HepG2 (cell line): Measurements from ENCODE around the gene TNFSF12. TPM values are rescaled to one million over a fixed set of nuclear protein-coding genes. Genes with fewer than 3 reads are reported as not detected.

Experiments
- ATF3 ChIP-seq: sonication (generic); formaldehyde crosslinking; IDR thresholded peaks from 2 replicates; pipeline ENCODE4 v1.4.0; 2020; ENCODE audit warnings: missing genetic modification reagents
- MBD4 ChIP-seq: IDR thresholded peaks from 2 replicates; pipeline ENCODE4 v1.6.1; 2012; ENCODE audit warnings: low read length, inconsistent platforms, borderline replicate concordance
- MXD1 ChIP-seq: sonication (generic); formaldehyde crosslinking; IDR thresholded peaks from 2 replicates; pipeline ENCODE4 v1.4.0; 2020; ENCODE audit warnings: mild to moderate bottlenecking, missing genetic modification reagents
- PHF5A ChIP-seq: IDR thresholded peaks from one replicate; pipeline ENCODE4 v1.6.1; 2018; ENCODE audit warnings: low read depth, missing genetic modification reagents; ENCODE audit not compliant: unreplicated experiment
- SETDB1 ChIP-seq: sonication (generic); formaldehyde crosslinking; IDR thresholded peaks from 2 replicates; pipeline ENCODE4 v1.5.1; 2020; ENCODE audit warnings: missing genetic modification reagents, mild to moderate bottlenecking, borderline replicate concordance
- ZMYM4 ChIP-seq: sonication (generic); formaldehyde crosslinking; IDR thresholded peaks from 2 replicates; pipeline ENCODE4 v1.8.1; 2023; ENCODE audit warnings: mild to moderate bottlenecking, missing genetic modification reagents
- ZNF101 ChIP-seq: sonication (generic); formaldehyde crosslinking; IDR thresholded peaks from 2 replicates; pipeline ENCODE4 v1.4.0; 2020; ENCODE audit warnings: mild to moderate bottlenecking, low read depth, missing genetic modification reagents, borderline replicate concordance
- ZNF136 ChIP-seq: sonication (generic); formaldehyde crosslinking; IDR thresholded peaks from 2 replicates; pipeline ENCODE4 v1.8.1; 2022; ENCODE audit warnings: low read depth, mild to moderate bottlenecking, moderate library complexity, missing genetic modification reagents
- ZNF224 ChIP-seq: sonication (generic); formaldehyde crosslinking; IDR thresholded peaks from 2 replicates; pipeline ENCODE4 v1.5.0; 2020; ENCODE audit warnings: mild to moderate bottlenecking, missing genetic modification reagents
- ZSCAN12 ChIP-seq: sonication (generic); formaldehyde crosslinking; IDR thresholded peaks from 2 replicates; pipeline ENCODE4 v1.9.0; 2021; ENCODE audit warnings: mild to moderate bottlenecking, missing genetic modification reagents
- polyA plus RNA-seq, 8 experiments: library from polyadenylated mRNA; depleted of rRNA in 3 of 8; stranded (reverse) in 7 of 8; unstranded in 1 of 8; fragments of >200 nt; fragmentation: Illumina TruSeq in 4 of 8; extraction: Trizol in 4 of 8; gene quantifications; 2 replicates each; pipeline versions ENCODE4 v1.2.1 to v1.2.3, GENCODE V29; 2011 to 2016; ENCODE audit warnings: low read depth in 4 of 8, missing spikeins in 1 of 8, mixed read lengths in 1 of 8; ENCODE audit not compliant: insufficient read depth in 1 of 8
- total RNA-seq, 5 experiments: library from RNA; depleted of rRNA; stranded (reverse); fragments of >200 nt; fragmentation: Illumina TruSeq; extraction: Trizol; gene quantifications; 2 replicates each; pipeline ENCODE4 v1.2.3, GENCODE V29; 2016; ENCODE audit warnings: low read depth in 1 of 5
- TF ChIP-seq, protein P1 (sequence below): sonication (generic); formaldehyde crosslinking; IDR thresholded peaks from 2 replicates; pipeline ENCODE4 v1.4.0; 2020; ENCODE audit warnings: missing genetic modification reagents, borderline replicate concordance
- TF ChIP-seq, protein P2 (sequence below): sonication (generic); formaldehyde crosslinking; conservative IDR thresholded peaks from 2 replicates; pipeline ENCODE4 v1.8.0; 2022; ENCODE audit warnings: missing genetic modification reagents
- TF ChIP-seq, protein P3 (sequence below): sonication (generic); formaldehyde crosslinking; IDR thresholded peaks from 2 replicates; pipeline ENCODE4 v1.4.0; 2020; ENCODE audit warnings: missing genetic modification reagents, borderline replicate concordance
- TF ChIP-seq, protein P4 (sequence below): sonication (generic); formaldehyde crosslinking; IDR thresholded peaks from 2 replicates; pipeline ENCODE4 v1.5.0; 2020; ENCODE audit warnings: mild to moderate bottlenecking, missing genetic modification reagents

TNFSF12 gene
- total and polyA plus RNA-seq, 2 of the 13 experiments (the other 11 are each of a cell fraction or from before 2014, with no cell fraction given) = 0.93 to 7.2 TPM

GRCh38 chr17:7572588-7573323, 23.9 kb downstream of the TNFSF12 start (continued):
- TF ChIP-seq, protein P1, sequence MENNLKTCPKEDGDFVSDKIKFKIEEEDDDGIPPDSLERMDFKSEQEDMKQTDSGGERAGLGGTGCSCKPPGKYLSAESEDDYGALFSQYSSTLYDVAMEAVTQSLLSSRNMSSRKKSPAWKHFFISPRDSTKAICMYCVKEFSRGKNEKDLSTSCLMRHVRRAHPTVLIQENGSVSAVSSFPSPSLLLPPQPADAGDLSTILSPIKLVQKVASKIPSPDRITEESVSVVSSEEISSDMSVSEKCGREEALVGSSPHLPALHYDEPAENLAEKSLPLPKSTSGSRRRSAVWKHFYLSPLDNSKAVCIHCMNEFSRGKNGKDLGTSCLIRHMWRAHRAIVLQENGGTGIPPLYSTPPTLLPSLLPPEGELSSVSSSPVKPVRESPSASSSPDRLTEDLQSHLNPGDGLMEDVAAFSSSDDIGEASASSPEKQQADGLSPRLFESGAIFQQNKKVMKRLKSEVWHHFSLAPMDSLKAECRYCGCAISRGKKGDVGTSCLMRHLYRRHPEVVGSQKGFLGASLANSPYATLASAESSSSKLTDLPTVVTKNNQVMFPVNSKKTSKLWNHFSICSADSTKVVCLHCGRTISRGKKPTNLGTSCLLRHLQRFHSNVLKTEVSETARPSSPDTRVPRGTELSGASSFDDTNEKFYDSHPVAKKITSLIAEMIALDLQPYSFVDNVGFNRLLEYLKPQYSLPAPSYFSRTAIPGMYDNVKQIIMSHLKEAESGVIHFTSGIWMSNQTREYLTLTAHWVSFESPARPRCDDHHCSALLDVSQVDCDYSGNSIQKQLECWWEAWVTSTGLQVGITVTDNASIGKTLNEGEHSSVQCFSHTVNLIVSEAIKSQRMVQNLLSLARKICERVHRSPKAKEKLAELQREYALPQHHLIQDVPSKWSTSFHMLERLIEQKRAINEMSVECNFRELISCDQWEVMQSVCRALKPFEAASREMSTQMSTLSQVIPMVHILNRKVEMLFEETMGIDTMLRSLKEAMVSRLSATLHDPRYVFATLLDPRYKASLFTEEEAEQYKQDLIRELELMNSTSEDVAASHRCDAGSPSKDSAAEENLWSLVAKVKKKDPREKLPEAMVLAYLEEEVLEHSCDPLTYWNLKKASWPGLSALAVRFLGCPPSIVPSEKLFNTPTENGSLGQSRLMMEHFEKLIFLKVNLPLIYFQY (CRISPR knock-in tag) = no peak
- TF ChIP-seq SETDB1 (CRISPR knock-in tag) (no peak), ZNF101 (CRISPR knock-in tag) (0 out of 2 replicates have a peak, but pooled peaks have one; percentile 64), PHF5A (CRISPR knock-in tag) (no peak), ZMYM4 (CRISPR knock-in tag) (peak; percentile 49; the same call in 1 of the 2 replicates), ZNF136 (CRISPR knock-in tag) (no peak), ZSCAN12 (CRISPR knock-in tag) (no peak), ZNF224 (CRISPR knock-in tag) (peak; percentile 92), ATF3 (CRISPR knock-in tag) (0 out of 2 replicates have a peak, but pooled peaks have one; percentile 30), MXD1 (CRISPR knock-in tag) (peak; percentile 75), MBD4 (no peak)
- TF ChIP-seq, protein P2, sequence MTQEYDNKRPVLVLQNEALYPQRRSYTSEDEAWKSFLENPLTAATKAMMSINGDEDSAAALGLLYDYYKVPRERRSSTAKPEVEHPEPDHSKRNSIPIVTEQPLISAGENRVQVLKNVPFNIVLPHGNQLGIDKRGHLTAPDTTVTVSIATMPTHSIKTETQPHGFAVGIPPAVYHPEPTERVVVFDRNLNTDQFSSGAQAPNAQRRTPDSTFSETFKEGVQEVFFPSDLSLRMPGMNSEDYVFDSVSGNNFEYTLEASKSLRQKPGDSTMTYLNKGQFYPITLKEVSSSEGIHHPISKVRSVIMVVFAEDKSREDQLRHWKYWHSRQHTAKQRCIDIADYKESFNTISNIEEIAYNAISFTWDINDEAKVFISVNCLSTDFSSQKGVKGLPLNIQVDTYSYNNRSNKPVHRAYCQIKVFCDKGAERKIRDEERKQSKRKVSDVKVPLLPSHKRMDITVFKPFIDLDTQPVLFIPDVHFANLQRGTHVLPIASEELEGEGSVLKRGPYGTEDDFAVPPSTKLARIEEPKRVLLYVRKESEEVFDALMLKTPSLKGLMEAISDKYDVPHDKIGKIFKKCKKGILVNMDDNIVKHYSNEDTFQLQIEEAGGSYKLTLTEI = no peak
- TF ChIP-seq, protein P3, sequence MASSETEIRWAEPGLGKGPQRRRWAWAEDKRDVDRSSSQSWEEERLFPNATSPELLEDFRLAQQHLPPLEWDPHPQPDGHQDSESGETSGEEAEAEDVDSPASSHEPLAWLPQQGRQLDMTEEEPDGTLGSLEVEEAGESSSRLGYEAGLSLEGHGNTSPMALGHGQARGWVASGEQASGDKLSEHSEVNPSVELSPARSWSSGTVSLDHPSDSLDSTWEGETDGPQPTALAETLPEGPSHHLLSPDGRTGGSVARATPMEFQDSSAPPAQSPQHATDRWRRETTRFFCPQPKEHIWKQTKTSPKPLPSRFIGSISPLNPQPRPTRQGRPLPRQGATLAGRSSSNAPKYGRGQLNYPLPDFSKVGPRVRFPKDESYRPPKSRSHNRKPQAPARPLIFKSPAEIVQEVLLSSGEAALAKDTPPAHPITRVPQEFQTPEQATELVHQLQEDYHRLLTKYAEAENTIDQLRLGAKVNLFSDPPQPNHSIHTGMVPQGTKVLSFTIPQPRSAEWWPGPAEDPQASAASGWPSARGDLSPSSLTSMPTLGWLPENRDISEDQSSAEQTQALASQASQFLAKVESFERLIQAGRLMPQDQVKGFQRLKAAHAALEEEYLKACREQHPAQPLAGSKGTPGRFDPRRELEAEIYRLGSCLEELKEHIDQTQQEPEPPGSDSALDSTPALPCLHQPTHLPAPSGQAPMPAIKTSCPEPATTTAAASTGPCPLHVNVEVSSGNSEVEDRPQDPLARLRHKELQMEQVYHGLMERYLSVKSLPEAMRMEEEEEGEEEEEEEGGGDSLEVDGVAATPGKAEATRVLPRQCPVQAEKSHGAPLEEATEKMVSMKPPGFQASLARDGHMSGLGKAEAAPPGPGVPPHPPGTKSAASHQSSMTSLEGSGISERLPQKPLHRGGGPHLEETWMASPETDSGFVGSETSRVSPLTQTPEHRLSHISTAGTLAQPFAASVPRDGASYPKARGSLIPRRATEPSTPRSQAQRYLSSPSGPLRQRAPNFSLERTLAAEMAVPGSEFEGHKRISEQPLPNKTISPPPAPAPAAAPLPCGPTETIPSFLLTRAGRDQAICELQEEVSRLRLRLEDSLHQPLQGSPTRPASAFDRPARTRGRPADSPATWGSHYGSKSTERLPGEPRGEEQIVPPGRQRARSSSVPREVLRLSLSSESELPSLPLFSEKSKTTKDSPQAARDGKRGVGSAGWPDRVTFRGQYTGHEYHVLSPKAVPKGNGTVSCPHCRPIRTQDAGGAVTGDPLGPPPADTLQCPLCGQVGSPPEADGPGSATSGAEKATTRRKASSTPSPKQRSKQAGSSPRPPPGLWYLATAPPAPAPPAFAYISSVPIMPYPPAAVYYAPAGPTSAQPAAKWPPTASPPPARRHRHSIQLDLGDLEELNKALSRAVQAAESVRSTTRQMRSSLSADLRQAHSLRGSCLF (CRISPR knock-in tag) = peak; percentile 32; the same call in 1 of the 2 replicates
- TF ChIP-seq, protein P4, sequence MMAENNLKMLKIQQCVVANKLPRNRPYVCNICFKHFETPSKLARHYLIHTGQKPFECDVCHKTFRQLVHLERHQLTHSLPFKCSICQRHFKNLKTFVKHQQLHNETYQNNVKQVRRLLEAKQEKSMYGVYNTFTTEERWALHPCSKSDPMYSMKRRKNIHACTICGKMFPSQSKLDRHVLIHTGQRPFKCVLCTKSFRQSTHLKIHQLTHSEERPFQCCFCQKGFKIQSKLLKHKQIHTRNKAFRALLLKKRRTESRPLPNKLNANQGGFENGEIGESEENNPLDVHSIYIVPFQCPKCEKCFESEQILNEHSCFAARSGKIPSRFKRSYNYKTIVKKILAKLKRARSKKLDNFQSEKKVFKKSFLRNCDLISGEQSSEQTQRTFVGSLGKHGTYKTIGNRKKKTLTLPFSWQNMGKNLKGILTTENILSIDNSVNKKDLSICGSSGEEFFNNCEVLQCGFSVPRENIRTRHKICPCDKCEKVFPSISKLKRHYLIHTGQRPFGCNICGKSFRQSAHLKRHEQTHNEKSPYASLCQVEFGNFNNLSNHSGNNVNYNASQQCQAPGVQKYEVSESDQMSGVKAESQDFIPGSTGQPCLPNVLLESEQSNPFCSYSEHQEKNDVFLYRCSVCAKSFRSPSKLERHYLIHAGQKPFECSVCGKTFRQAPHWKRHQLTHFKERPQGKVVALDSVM (CRISPR knock-in tag) = no peak; the same call in none of the 2 replicates
